Smooth muscle cell (in vitro differentiated cells): Measurements from ENCODE around the gene GPR35. TPM values are rescaled to one million over a fixed set of nuclear protein-coding genes. Genes with fewer than 3 reads are reported as not detected.

ENCODE experiments used
- DNase-seq: peaks from one replicate; lab custom pipeline; 2025; ENCODE audit not compliant: unreplicated experiment; lab: John Stamatoyannopoulos, UW
- H2AFZ ChIP-seq: fragments of 200-600 bp; sonication (generic); 2 replicates; pipeline ENCODE4 v1.6.0; 2016; ENCODE audit warnings: antibody characterized with exemption, low read depth, mild to moderate bottlenecking
- H3F3A ChIP-seq: fragments of 200-600 bp; sonication (generic); 2 replicates; pipeline ENCODE4 v1.6.0; 2017; ENCODE audit warnings: antibody characterized with exemption, low read depth
- H3K27ac ChIP-seq: fragments of 200-600 bp; sonication (generic); 2 replicates; pipeline ENCODE4 v1.5.1; 2016; ENCODE audit warnings: low read depth, mild to moderate bottlenecking
- H3K27me3 ChIP-seq: fragments of 200-600 bp; sonication (generic); 2 replicates; pipeline ENCODE4 v1.6.1; 2016; ENCODE audit warnings: low read depth, mild to moderate bottlenecking
- H3K36me3 ChIP-seq: fragments of 200-600 bp; sonication (generic); 2 replicates; pipeline ENCODE4 v1.5.1; 2016; ENCODE audit warnings: low read depth
- H3K4me1 ChIP-seq: fragments of 200-600 bp; sonication (generic); 2 replicates; pipeline ENCODE4 v1.5.1; 2016; ENCODE audit warnings: low read depth
- H3K4me2 ChIP-seq: fragments of 200-600 bp; sonication (generic); 2 replicates; pipeline ENCODE4 v1.6.0; 2016; ENCODE audit warnings: mild to moderate bottlenecking
- H3K4me3 ChIP-seq: fragments of 200-600 bp; sonication (generic); 2 replicates; pipeline ENCODE4 v1.5.1; 2016; ENCODE audit warnings: mild to moderate bottlenecking
- H3K79me2 ChIP-seq: fragments of 200-600 bp; sonication (generic); 2 replicates; pipeline ENCODE4 v1.6.0; 2016; ENCODE audit warnings: low read depth, mild to moderate bottlenecking
- H3K9ac ChIP-seq: fragments of 200-600 bp; sonication (generic); 2 replicates; pipeline ENCODE4 v1.6.0; 2016; ENCODE audit warnings: low read depth
- H3K9me3 ChIP-seq: fragments of 200-600 bp; sonication (generic); replicated peaks from 2 replicates; pipeline ENCODE4 v1.5.1; 2016; ENCODE audit warnings: low read depth
- H4K20me1 ChIP-seq: fragments of 200-600 bp; sonication (generic); 2 replicates; pipeline ENCODE4 v1.6.0; 2016; ENCODE audit warnings: low read depth
- WGBS: methylation state at CpG from one replicate; pipeline ENCODE4 v1.1.7; 2016; ENCODE audit warnings: low lambda C conversion rate; 5-methylcytosine and 5-hydroxymethylcytosine counted together
- polyA plus RNA-seq: library from polyadenylated mRNA; unstranded; fragments of >200 nt; fragmentation: Nextera tagmentation; extraction: Ambion mirVana; gene quantifications from 2 replicates; pipeline ENCODE4 v1.2.1, GENCODE V29; 2016
- total RNA-seq: library from RNA; depleted of rRNA; stranded (reverse); fragments of >200 nt; gene quantifications from 2 replicates; pipeline ENCODE4 v1.2.3, GENCODE V29; 2014
- TF ChIP-seq, protein P1 (sequence below): fragments of 200-600 bp; sonication (generic); IDR thresholded peaks from 2 replicates; pipeline ENCODE4 v1.5.1; 2017; ENCODE audit warnings: borderline replicate concordance, mild to moderate bottlenecking, antibody characterized with exemption; ENCODE audit not compliant: insufficient read depth, poor library complexity, severe bottlenecking

Gene GPR35
- total and polyA plus RNA-seq, 2 experiments from 2014 or later, result 1.3 to 2.1 TPM

DNA sequence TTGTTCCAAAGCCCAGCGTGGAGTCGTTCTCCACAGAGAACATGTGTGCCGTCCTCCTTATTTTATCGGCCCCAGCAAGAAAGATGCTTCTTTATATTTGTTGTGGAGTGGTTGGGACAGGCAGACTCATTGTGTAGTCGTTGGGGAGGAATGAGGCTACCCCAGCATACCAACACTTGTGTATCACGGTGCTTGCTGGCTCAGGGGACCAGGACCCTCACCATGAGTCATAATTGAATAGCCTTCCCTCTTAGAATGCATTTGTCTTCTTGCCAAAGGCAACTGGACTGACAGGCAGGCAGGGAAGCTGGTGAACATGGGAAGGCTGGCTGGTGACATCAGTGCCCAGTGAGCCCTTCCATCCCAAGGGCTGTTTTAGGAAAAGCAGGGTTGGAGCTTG lies 34.1 kb upstream of the GPR35 start:
- H3K79me2 ChIP-seq, result peaks cover 32% of the 10 kb centered on the region
- peaks cover 59% of the 10 kb centered on the region for H4K20me1 ChIP-seq

GRCh38 chr2:240591784-240592183 lies 33.5 kb upstream of the GPR35 start:
- Histone ChIP-seq H3K9ac (no peak overlapping the region), H4K20me1 (peaks cover 63% of the 10 kb centered on the region), H3K9me3 (no peaks in the 10 kb centered on the region), H3K79me2 (peaks cover 29% of the 10 kb centered on the region), H3F3A (no peaks in the 10 kb centered on the region), H3K27ac (no peak overlapping the region), H2AFZ (no peak overlapping the region), H3K27me3 (no peaks in the 10 kb centered on the region), H3K4me2 (no peak overlapping the region), H3K36me3 (no peaks in the 10 kb centered on the region), H3K4me1 (peaks cover 12% of the 10 kb centered on the region), H3K4me3 (no peak overlapping the region)
- no peak for DNase-seq
- TF ChIP-seq, protein P1, sequence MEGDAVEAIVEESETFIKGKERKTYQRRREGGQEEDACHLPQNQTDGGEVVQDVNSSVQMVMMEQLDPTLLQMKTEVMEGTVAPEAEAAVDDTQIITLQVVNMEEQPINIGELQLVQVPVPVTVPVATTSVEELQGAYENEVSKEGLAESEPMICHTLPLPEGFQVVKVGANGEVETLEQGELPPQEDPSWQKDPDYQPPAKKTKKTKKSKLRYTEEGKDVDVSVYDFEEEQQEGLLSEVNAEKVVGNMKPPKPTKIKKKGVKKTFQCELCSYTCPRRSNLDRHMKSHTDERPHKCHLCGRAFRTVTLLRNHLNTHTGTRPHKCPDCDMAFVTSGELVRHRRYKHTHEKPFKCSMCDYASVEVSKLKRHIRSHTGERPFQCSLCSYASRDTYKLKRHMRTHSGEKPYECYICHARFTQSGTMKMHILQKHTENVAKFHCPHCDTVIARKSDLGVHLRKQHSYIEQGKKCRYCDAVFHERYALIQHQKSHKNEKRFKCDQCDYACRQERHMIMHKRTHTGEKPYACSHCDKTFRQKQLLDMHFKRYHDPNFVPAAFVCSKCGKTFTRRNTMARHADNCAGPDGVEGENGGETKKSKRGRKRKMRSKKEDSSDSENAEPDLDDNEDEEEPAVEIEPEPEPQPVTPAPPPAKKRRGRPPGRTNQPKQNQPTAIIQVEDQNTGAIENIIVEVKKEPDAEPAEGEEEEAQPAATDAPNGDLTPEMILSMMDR, result no peak
- WGBS, result 96% methylated on average over 13 of the region's 13 CpGs

More for the DNA sequence above, 34.1 kb upstream of the GPR35 start:
- no peaks in the 10 kb centered on the region for H3F3A ChIP-seq
- H3K9me3 ChIP-seq, result no peaks in the 10 kb centered on the region
- H3K4me1 ChIP-seq, result peaks cover 12% of the 10 kb centered on the region
- no peaks in the 10 kb centered on the region for H3K36me3 ChIP-seq
- DNase-seq, result no peak
- 88% methylated on average over 6 of the region's 6 CpGs for WGBS
- no peak overlapping the region for H3K27ac ChIP-seq
- H3K27me3 ChIP-seq, result no peaks in the 10 kb centered on the region
- no peak overlapping the region for H3K4me2 ChIP-seq
- H2AFZ ChIP-seq, result no peak overlapping the region
- H3K9ac ChIP-seq, result no peak overlapping the region
- H3K4me3 ChIP-seq, result no peak overlapping the region
- TF ChIP-seq, protein P1, result no peak

DNA sequence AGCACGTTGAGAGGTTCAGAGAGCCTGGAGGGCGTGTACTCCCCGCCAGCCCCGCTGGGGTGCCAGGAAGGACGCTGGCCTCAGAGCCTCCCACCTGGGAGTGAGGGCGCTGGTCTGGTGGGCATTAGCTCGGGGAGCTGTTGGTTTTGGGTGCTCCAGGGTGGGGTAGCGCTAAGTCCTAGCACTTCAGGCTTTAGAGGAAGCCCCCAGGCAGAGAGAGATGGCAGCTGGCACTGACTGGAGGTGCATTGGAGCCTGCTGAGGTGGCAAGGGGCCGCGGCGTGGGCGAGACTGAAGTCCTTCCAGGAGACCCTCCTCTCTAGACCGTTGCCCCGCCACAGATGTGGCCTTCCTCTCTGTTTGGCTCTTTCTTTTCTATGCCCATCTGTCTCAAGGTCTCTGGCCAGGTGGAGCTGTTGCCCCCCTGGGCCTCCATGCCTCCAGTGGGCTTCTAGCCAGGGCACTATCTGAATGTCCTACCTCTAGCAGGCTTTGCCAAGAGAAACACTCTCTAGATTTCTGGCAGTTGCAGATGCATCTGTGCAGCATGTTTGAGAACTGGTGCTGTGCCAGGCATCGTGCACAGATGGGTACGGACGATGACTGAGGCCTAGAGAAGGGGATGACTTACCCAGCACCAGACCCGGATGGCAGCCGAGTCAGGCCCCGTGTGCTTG lies 32.1 kb upstream of the GPR35 start:
- H3K79me2 ChIP-seq, result peaks cover 16% of the 10 kb centered on the region
- peaks cover 3% of the 10 kb centered on the region for H3K4me1 ChIP-seq
- H3K4me3 ChIP-seq, result no peak overlapping the region
- TF ChIP-seq, protein P1, result no peak
- H3K27ac ChIP-seq, result no peak overlapping the region
- no peak overlapping the region for H3K4me2 ChIP-seq
- H4K20me1 ChIP-seq, result peaks cover 56% of the 10 kb centered on the region
- WGBS, result 97% methylated on average over 20 of the region's 20 CpGs
- no peaks in the 10 kb centered on the region for H3K27me3 ChIP-seq
- no peak overlapping the region for H2AFZ ChIP-seq
- H3K9me3 ChIP-seq, result no peaks in the 10 kb centered on the region
- H3F3A ChIP-seq, result no peaks in the 10 kb centered on the region
- DNase-seq, result no peak
- H3K36me3 ChIP-seq, result no peaks in the 10 kb centered on the region
- no peak overlapping the region for H3K9ac ChIP-seq
